Mucosa of descending colon (tissue), 3 donors: ENCODE measurements around the gene PMPCA. TPM values are rescaled to one million over a fixed set of nuclear protein-coding genes. Genes with fewer than 3 reads are reported as not detected.

Source experiments
- ATAC-seq: fragments of 200-7000 bp; cut with Tn5 transposase; one replicate; pipeline ENCODE4 v1.9.1; 2020; ENCODE audit warnings: mild to moderate bottlenecking, moderate library complexity
- DNase-seq, 3 donors: peaks; one replicate each; pipeline ENCODE4 v3.0.0-alpha.2; 2020
- H3K36me3 ChIP-seq: fragments of 200-600 bp; one replicate; pipeline ENCODE4 v1.8.0; 2021; ENCODE audit warnings: low read depth, mild to moderate bottlenecking
- H3K4me1 ChIP-seq: fragments of 200-600 bp; one replicate; pipeline ENCODE4 v1.8.0; 2021; ENCODE audit warnings: low read depth, mild to moderate bottlenecking
- H3K4me3 ChIP-seq: fragments of 200-600 bp; one replicate; pipeline ENCODE4 v1.8.0; 2021; ENCODE audit warnings: mild to moderate bottlenecking
- H3K9me3 ChIP-seq: fragments of 200-600 bp; one replicate; pipeline ENCODE4 v1.8.0; 2021; ENCODE audit warnings: mild to moderate bottlenecking
- intact Hi-C, 2 donors: fragments of 100-400 bp; cut with DNase I in 1 of 2; cut with micrococcal nuclease in 1 of 2; formaldehyde crosslinking; loops; one replicate each; pipeline versions ENCODE4 v1.11.0 to v1.11.1; 2022; cut with DNase I, micrococcal nuclease
- total RNA-seq, 3 donors: library from RNA; stranded (reverse); fragmentation: NEBNext Ultra II Directional in 2 of 3; extraction: Animal tissue kit (Norgen Biotek cat#: 25700) in 2 of 3; gene quantifications; one replicate each; pipeline versions ENCODE4 v1.2.1 to v1.2.4, GENCODE V29; 2021 to 2023
- TF ChIP-seq, protein P1 (sequence below): fragments of 200-600 bp; IDR thresholded peaks from one replicate; pipeline ENCODE4 v1.8.0; 2022; ENCODE audit warnings: antibody characterized with exemption, mild to moderate bottlenecking
- donor health status: DM: no; HTN: no; CAD: no; lungs with moderate emphysema.
- donor health status: DM: no; HTN: no; CAD: no.
- donor health status: DM: no; HTN: yes; CAD: no.

The PMPCA gene
- total RNA-seq, 3 donors from 2014 or later = 42.1 to 50.7 (median 45.1) TPM

DNA sequence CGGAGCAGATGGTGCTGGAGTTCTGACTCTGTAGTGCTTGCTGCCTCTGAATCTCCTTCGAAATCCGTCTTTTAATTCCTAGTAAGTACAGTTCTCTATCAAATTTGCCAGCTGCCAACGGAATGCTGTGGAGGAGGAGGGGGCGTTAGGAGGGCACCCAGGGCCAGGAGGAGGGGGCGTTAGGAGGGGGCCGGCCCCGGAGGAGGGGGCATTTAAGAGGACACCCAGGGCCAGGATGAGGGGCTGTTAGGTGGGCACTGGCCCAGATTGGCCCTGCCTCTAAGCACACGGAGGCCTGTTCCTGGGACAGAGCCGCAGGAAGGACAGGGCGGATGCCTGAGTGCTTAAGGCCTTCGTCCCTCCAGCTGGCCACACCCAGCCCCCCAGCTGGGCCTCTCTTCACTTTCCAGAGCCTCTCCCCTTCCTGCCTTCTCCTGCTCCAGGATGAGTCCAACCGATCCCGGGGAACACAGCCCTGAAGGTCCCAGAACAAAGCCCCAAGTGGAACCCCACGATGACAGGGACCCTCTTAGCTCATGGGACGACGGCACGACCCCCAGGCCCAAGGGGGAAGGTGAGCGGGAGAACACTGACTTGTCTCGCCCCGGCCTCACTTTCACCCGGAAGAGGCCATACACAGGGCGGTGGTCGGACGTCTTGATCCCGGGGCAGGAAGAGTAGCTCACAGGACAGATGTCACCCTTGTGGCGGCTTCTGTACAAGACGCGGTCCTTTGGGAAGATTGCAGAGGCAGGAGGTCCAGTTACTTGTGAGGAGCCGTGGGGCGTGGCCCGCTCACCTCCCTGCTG, 19.4 kb downstream of the PMPCA start:
- TF ChIP-seq, protein P1, sequence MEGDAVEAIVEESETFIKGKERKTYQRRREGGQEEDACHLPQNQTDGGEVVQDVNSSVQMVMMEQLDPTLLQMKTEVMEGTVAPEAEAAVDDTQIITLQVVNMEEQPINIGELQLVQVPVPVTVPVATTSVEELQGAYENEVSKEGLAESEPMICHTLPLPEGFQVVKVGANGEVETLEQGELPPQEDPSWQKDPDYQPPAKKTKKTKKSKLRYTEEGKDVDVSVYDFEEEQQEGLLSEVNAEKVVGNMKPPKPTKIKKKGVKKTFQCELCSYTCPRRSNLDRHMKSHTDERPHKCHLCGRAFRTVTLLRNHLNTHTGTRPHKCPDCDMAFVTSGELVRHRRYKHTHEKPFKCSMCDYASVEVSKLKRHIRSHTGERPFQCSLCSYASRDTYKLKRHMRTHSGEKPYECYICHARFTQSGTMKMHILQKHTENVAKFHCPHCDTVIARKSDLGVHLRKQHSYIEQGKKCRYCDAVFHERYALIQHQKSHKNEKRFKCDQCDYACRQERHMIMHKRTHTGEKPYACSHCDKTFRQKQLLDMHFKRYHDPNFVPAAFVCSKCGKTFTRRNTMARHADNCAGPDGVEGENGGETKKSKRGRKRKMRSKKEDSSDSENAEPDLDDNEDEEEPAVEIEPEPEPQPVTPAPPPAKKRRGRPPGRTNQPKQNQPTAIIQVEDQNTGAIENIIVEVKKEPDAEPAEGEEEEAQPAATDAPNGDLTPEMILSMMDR = no peak
- Histone ChIP-seq H3K36me3 (no peaks in the 10 kb centered on the region), H3K9me3 (no peaks in the 10 kb centered on the region), H3K4me3 (no peak overlapping the region), H3K4me1 (no peaks in the 10 kb centered on the region)
- ATAC-seq = peak; percentile 17
- no peak for DNase-seq
- intact Hi-C loops = no loop called here

DNA sequence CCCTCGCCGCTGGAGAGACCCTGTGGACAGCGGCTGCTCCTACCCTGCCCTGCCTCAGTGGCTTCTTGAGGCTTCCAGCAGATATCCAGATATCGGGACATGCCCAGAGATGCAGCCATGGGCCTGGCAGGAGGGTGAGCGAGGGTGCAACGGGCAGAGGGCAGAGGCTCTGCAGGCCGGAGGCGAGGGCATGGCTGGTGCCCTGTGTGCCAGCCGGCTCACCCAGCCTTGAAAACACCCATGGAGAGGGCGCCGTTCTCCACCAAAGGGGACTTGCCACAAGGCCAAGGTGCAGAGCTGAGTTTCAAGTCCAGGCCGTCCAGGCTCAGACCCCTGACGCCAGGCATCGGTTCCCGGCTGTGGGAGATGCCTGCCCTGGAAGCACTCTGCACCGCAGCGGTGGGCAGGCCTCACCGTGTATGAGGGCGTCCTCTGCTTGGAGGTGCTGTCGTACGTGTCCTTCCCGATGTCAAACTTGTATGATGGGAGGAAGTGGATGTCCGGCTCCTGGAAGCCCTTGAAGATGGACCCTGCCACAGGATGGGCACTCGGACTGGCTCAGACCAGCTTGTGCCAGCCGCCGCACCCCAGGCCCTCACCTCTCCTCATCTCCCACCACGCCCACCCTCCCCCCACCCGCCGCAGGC, 20.3 kb downstream of the PMPCA start:
- intact Hi-C loops = no loop called here
- H3K36me3 ChIP-seq = no peaks in the 10 kb centered on the region
- ATAC-seq (no peak), DNase-seq (no peak)
- no peaks in the 10 kb centered on the region for H3K9me3 ChIP-seq
- no peaks in the 10 kb centered on the region for H3K4me1 ChIP-seq
- no peak overlapping the region for H3K4me3 ChIP-seq
- TF ChIP-seq, protein P1 = no peak

DNA sequence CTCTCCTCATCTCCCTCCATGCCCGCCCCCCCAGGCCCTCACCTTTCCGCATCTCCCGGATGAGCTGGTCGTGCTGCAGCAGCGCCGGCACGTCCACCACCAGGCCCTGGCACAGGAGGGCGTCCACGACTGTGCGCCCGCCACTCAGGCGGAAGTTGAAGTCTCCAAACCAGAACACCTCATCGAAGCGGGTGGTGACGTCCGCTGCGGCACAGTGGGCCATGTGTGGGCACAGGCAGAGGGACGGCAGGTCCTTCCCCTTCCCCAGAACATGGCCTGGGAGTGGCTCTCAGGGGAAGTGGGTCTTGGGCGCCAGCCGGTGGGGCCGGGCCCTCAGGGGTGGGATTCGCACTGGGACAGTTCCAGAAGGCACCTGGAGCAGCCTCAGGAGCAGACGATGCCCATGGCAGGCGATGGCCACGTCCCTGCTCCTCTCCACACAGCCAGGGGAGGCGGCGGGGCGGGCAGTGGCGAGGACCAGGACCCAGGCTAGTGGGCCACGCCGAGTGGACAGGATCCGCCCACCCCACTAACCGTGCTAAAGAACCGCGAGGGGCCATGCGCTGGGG, 21.4 kb downstream of the PMPCA start:
- no peak for ATAC-seq
- intact Hi-C loops = no loop called here
- H3K4me1 ChIP-seq = peaks cover 6% of the 10 kb centered on the region
- H3K4me3 ChIP-seq = no peak overlapping the region
- no peaks in the 10 kb centered on the region for H3K36me3 ChIP-seq
- TF ChIP-seq, protein P1 = no peak
- no peak for DNase-seq
- H3K9me3 ChIP-seq = no peaks in the 10 kb centered on the region

DNA sequence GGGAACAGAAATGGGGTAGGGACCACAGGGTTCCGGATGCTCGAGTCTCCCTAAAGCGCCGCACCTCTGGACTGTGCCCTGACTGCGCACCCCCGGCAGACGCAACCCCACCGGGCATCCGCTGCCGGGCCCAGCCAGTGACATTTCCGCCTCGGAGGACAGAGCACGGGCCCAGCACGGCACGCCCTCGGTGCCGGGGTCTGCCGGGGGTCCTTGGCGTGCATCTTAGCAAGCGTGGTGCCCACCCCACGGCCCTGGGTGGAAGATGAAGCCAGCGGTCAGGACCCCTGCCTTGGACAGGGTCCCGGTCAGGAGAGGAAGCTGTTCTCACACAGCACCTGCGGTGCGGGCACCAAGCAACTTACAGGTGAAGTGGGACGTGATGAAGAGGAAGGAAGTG, 22.1 kb downstream of the PMPCA start:
- no peak overlapping the region for H3K4me3 ChIP-seq
- intact Hi-C loops = no loop called here
- TF ChIP-seq, protein P1 = no peak
- H3K9me3 ChIP-seq = no peaks in the 10 kb centered on the region
- no peak for ATAC-seq
- H3K4me1 ChIP-seq = peaks cover 12% of the 10 kb centered on the region
- no peak for DNase-seq
- H3K36me3 ChIP-seq = no peaks in the 10 kb centered on the region

DNA sequence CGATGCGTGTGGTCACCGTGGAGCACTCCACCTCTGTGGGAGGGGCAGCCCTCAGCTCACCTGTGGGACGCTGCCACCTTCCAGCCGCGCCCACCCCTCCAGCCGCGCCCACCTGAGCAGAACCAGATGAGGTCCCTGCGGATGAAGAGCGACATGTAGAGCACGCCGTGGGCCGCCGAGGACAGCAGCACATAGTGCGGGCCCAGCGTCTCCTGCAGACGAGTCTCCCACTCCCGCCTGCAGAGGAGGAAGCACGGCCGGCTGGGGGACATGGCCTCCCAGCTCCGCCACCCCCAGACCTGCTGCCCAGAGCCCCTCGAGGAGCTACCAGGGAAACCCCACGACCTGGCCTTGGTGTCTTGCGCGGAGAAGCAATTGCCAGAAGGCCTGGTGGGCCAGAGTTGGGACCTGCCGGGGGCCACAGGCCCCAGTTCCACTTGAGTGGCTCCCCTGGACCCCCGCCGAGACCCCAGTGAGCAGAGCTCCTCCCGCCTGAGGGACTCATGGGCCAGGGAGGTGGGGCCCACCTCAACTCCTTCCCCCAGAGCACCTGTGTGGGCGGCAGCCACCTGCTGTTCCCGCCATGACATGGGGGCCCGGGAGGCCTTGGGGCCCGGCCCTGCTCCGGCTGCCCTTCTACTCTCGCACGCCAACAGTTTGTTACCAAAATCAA, 22.7 kb downstream of the PMPCA start:
- Histone ChIP-seq H3K36me3 (no peaks in the 10 kb centered on the region), H3K4me1 (peaks cover 18% of the 10 kb centered on the region), H3K9me3 (no peaks in the 10 kb centered on the region), H3K4me3 (no peak overlapping the region)
- intact Hi-C loops = no loop called here
- DNase-seq (no peak), ATAC-seq (no peak)
- TF ChIP-seq, protein P1 = no peak
